OCI-LY7 (cell line): ENCODE results near the gene NSUN4. TPM values are rescaled to one million over a fixed set of nuclear protein-coding genes. Genes with fewer than 3 reads are reported as not detected.

Source experiments
- BruUV-seq: library from RNA; stranded (reverse); fragments of 400-500 nt; replicated peaks from 2 replicates; lab custom pipeline; 2021; lab: Mats Ljungman, UMichigan
- CTCF ChIA-PET: fragments of 300-600 bp; sonication (Branson Sonifier 250); formaldehyde crosslinking; loops from one replicate; lab custom pipeline; 2022; ENCODE audit warnings: antibody characterized with exemption; ENCODE audit not compliant: unreplicated experiment; lab: Charles Lee
- POLR2A ChIA-PET: fragments of 300-600 bp; sonication (Branson Sonifier 250); formaldehyde crosslinking; loops from one replicate; lab custom pipeline; 2022; ENCODE audit warnings: antibody characterized with exemption; lab: Charles Lee
- DNase-seq: peaks from one replicate; pipeline ENCODE4 v3.0.0-alpha.2; 2015; ENCODE audit warnings: low spot score
- H2AFZ ChIP-seq: fragments of 200-600 bp; sonication (generic), shearing (Covaris generic); 2 replicates; pipeline ENCODE4 v1.6.1; 2014; ENCODE audit warnings: mild to moderate bottlenecking, antibody characterized with exemption, low read length, moderate library complexity
- H3K27ac ChIP-seq: fragments of 200-600 bp; sonication (generic); 2 replicates; pipeline ENCODE4 v1.5.1; 2014; ENCODE audit warnings: mixed run types, low read depth, mild to moderate bottlenecking, moderate library complexity, low read length, inconsistent platforms; ENCODE audit not compliant: poor library complexity, severe bottlenecking
- H3K36me3 ChIP-seq: fragments of 200-600 bp; sonication (generic); 2 replicates; pipeline ENCODE4 v1.6.1; 2014; ENCODE audit warnings: mild to moderate bottlenecking, antibody characterized with exemption, low read length, moderate library complexity, mixed read lengths; ENCODE audit not compliant: insufficient read depth
- H3K4me1 ChIP-seq: fragments of 200-600 bp; sonication (generic); 2 replicates; pipeline ENCODE4 v1.5.1; 2014; ENCODE audit warnings: mild to moderate bottlenecking, low read length; ENCODE audit not compliant: insufficient read depth, poor library complexity, severe bottlenecking
- H3K4me2 ChIP-seq: fragments of 200-600 bp; sonication (generic); 2 replicates; pipeline ENCODE4 v1.6.1; 2014; ENCODE audit warnings: mild to moderate bottlenecking, low read length
- H3K4me3 ChIP-seq: fragments of 200-600 bp; sonication (generic); 2 replicates; pipeline ENCODE4 v1.5.1; 2014; ENCODE audit warnings: mild to moderate bottlenecking, low read depth, low read length; ENCODE audit not compliant: poor library complexity, severe bottlenecking
- H3K79me2 ChIP-seq: fragments of 200-600 bp; sonication (generic); 2 replicates; pipeline ENCODE4 v1.6.1; 2016; ENCODE audit warnings: low read depth, mild to moderate bottlenecking, low read length, moderate library complexity, mixed read lengths; ENCODE audit not compliant: insufficient read depth
- H3K9me2 ChIP-seq: fragments of 200-600 bp; sonication (generic); 2 replicates; pipeline ENCODE4 v1.6.1; 2016; ENCODE audit warnings: mild to moderate bottlenecking, low read length, mixed read lengths; ENCODE audit not compliant: insufficient read depth
- H3K9me3 ChIP-seq: fragments of 200-600 bp; sonication (generic); 2 replicates; pipeline ENCODE4 v1.6.1; 2014; ENCODE audit warnings: mild to moderate bottlenecking, mixed run types, low read length, mixed read lengths
- H4K20me1 ChIP-seq: fragments of 200-600 bp; sonication (generic); 2 replicates; pipeline ENCODE4 v1.6.1; 2014; ENCODE audit warnings: mild to moderate bottlenecking, antibody characterized with exemption, low read length, moderate library complexity, mixed read lengths; ENCODE audit not compliant: insufficient read depth
- CTCF ChIP-seq: fragments of 200-600 bp; sonication (generic); conservative IDR thresholded peaks from 2 replicates; pipeline ENCODE4 v1.5.1; 2014; ENCODE audit warnings: mild to moderate bottlenecking, antibody characterized with exemption, low read length, moderate library complexity, mixed read lengths
- EZH2phosphoT487 ChIP-seq: fragments of 200-600 bp; sonication (generic); IDR thresholded peaks from 2 replicates; pipeline ENCODE4 v1.6.1; 2018; ENCODE audit warnings: low read depth, borderline replicate concordance, mild to moderate bottlenecking, mixed run types, antibody characterized with exemption, low read length, moderate library complexity, mixed read lengths
- intact Hi-C: fragments of 100-400 bp; cut with micrococcal nuclease; formaldehyde crosslinking; loops from one replicate; pipeline ENCODE4 v1.10.0; 2022; ENCODE audit not compliant: unreplicated experiment
- total RNA-seq, 2 experiments: library from RNA; depleted of rRNA in 1 of 2; stranded (reverse); fragments of >200 nt in 1 of 2; shearing (Covaris generic) in 1 of 2; gene quantifications; 2 replicates each; pipeline ENCODE4 v1.2.3, GENCODE V29; 2014 to 2022

Gene NSUN4
- total RNA-seq, 2 experiments from 2014 or later = 26.6 to 33.5 TPM

DNA sequence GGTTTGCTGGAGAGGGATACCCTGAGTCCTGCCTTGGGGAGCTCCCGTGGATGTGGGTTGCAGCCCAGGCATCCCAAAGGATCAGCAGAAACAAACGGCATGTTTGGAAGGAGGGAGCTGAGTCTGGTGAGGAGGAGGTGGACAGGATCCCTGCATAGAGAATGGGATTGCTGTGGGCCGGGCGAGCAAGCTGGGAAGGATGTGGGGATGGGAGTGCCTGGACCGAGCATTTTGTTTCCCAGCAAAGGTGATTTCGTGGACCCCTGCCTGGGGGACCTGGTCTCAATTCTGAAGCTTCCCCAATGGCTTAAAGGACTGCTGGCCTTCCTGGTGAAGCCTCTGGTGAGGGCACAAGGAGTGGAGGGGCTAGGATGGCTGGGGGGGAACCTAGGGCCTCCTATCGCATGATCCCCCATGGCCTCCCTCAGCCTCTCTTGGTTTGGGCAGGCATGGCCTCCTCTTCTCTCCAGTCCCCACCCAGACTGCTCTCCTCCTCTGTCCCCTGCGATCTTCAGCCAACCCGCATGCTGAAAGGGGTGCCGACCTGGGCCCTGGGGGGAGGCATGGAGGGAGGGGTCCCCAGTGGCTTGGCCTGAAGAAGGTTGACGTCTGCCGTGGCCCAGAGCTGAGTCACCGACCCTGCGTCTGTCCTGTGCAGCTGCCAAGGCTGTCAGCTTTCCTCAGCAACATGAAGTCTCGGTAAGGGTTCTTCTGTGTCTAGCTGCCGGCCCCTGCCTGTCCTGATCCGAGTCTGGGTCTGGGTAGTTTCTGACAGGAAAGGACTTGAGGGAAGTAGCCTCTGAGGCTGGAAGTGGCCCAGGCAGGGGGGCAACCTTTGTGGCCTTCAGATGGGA is 69.8 kb downstream of the NSUN4 start:
- Histone ChIP-seq H3K9me3 (no peaks in the 10 kb centered on the region), H4K20me1 (no peaks in the 10 kb centered on the region), H3K27ac (no peak overlapping the region), H3K4me1 (no peaks in the 10 kb centered on the region), H3K79me2 (no peaks in the 10 kb centered on the region), H3K4me3 (no peak overlapping the region), H3K4me2 (no peak overlapping the region), H3K36me3 (no peaks in the 10 kb centered on the region), H3K9me2 (no peaks in the 10 kb centered on the region), H2AFZ (no peak overlapping the region)
- ChIA-PET CTCF (interaction anchor here (0.6 kb wide), 1 partner anchor 372 kb away, joined by 3 read pairs; no protein-coding TSS in a partner anchor), POLR2A (interaction anchor here (0.6 kb wide), 1 partner anchor 11 kb away, joined by 4 read pairs; no protein-coding TSS in a partner anchor)
- no TSS peak for BruUV-seq
- intact Hi-C loops = no loop called here
- TF ChIP-seq CTCF (no peak), EZH2phosphoT487 (no peak)
- DNase-seq = no peak

DNA sequence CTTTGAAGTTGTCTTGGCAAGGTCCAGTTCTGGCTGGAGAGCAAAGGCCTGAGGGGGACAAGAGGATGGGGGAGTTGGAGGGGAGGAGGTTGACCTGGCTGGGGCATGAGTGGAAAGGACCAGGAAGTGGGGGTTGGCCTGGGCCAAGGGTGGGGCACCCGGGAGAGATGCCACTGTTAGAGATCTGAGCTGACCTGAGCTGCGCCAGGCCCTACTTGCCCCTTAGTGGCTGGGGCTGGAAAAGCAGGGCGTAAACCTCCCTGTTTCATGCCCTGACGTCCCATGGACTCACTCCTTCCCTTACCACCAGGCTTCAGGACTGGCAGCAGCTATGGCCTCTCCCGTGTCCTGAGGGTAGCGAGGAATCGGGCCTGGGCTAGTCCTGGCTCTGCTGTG is 70.4 kb downstream of the NSUN4 start:
- BruUV-seq = no TSS peak
- CTCF ChIA-PET = no interaction called here
- POLR2A ChIA-PET = interaction anchor here (0.6 kb wide), 1 partner anchor 11 kb away, joined by 4 read pairs; no protein-coding TSS in a partner anchor

More for the DNA sequence above, 70.4 kb downstream of the NSUN4 start:
- Histone ChIP-seq H3K9me2 (no peaks in the 10 kb centered on the region), H4K20me1 (no peaks in the 10 kb centered on the region), H2AFZ (no peak overlapping the region), H3K79me2 (no peaks in the 10 kb centered on the region), H3K4me1 (no peaks in the 10 kb centered on the region), H3K9me3 (no peaks in the 10 kb centered on the region), H3K27ac (no peak overlapping the region), H3K36me3 (no peaks in the 10 kb centered on the region), H3K4me3 (no peak overlapping the region), H3K4me2 (no peak overlapping the region)
- DNase-seq = no peak
- TF ChIP-seq CTCF (no peak), EZH2phosphoT487 (no peak)
- intact Hi-C loops = no loop called here

Other genes starting within 250 kb of the NSUN4 start
- 12.7 and 16.2 TPM in 2 replicates for gene PIK3R3, start 208.2 kb upstream of the NSUN4 start, total RNA-seq (2014; rRNA removed; shearing (Covaris generic))
- 25.8 and 27.0 TPM in 2 replicates for gene PIK3R3, start 208.2 kb upstream of the NSUN4 start, total RNA-seq (2022)
- not detected in 2 replicates for gene TSPAN1, start 165.7 kb upstream of the NSUN4 start, total RNA-seq (2014; rRNA removed; shearing (Covaris generic))
- not detected in 2 replicates for gene TSPAN1, start 165.7 kb upstream of the NSUN4 start, total RNA-seq (2022)
- not detected in 2 replicates for gene P3R3URF, start 164.3 kb upstream of the NSUN4 start, total RNA-seq (2014; rRNA removed; shearing (Covaris generic))
- gene P3R3URF, start 164.3 kb upstream of the NSUN4 start, total RNA-seq (2022) = not detected in 2 replicates
- 26.8 and 37.3 TPM in 2 replicates for gene POMGNT1, start 142.4 kb upstream of the NSUN4 start, total RNA-seq (2014; rRNA removed; shearing (Covaris generic))
- 30.8 and 33.7 TPM in 2 replicates for gene POMGNT1, start 142.4 kb upstream of the NSUN4 start, total RNA-seq (2022)
- gene LURAP1, start 137.5 kb upstream of the NSUN4 start, total RNA-seq (2014; rRNA removed; shearing (Covaris generic)) = 0.25 and 0.51 TPM in 2 replicates
- gene LURAP1, start 137.5 kb upstream of the NSUN4 start, total RNA-seq (2022) = 0.17 and 0.20 TPM in 2 replicates
- 53.3 and 62.6 TPM in 2 replicates for gene RAD54L, start 93.0 kb upstream of the NSUN4 start, total RNA-seq (2014; rRNA removed; shearing (Covaris generic))
- 78.5 and 84.6 TPM in 2 replicates for gene RAD54L, start 93.0 kb upstream of the NSUN4 start, total RNA-seq (2022)
- 24.1 and 36.8 TPM in 2 replicates for gene LRRC41, start 37.2 kb upstream of the NSUN4 start, total RNA-seq (2014; rRNA removed; shearing (Covaris generic))
- gene LRRC41, start 37.2 kb upstream of the NSUN4 start, total RNA-seq (2022) = 43.7 and 48.8 TPM in 2 replicates
- 693 and 1,106 TPM in 2 replicates for gene UQCRH, start 37.1 kb upstream of the NSUN4 start, total RNA-seq (2014; rRNA removed; shearing (Covaris generic))
- gene UQCRH, start 37.1 kb upstream of the NSUN4 start, total RNA-seq (2022) = 450 and 489 TPM in 2 replicates
- gene FAAH, start 53.5 kb downstream of the NSUN4 start, total RNA-seq (2014; rRNA removed; shearing (Covaris generic)) = 20.1 and 25.4 TPM in 2 replicates
- 21.9 and 24.8 TPM in 2 replicates for gene FAAH, start 53.5 kb downstream of the NSUN4 start, total RNA-seq (2022)
- gene DMBX1, start 149.0 kb downstream of the NSUN4 start, total RNA-seq (2014; rRNA removed; shearing (Covaris generic)) = not detected in 2 replicates
- gene DMBX1, start 149.0 kb downstream of the NSUN4 start, total RNA-seq (2022) = not detected in 2 replicates
- gene KNCN, start 210.8 kb downstream of the NSUN4 start, total RNA-seq (2014; rRNA removed; shearing (Covaris generic)) = not detected in 2 replicates
- not detected in 2 replicates for gene KNCN, start 210.8 kb downstream of the NSUN4 start, total RNA-seq (2022)